Inflammatory macrophage treated with lipopolysaccharide for 4 hours (primary cell): ENCODE data around the gene KDM1A.

Experiments used
- DNase-seq: peaks from one replicate; pipeline ENCODE4 v3.0.0-alpha.2; 2020

Gene KDM1A

GRCh38 chr1:23079025-23079424 is 59.8 kb downstream of the KDM1A start:
- no peak for DNase-seq

GRCh38 chr1:23080885-23081284 is 61.6 kb downstream of the KDM1A start:
- no peak for DNase-seq

DNA sequence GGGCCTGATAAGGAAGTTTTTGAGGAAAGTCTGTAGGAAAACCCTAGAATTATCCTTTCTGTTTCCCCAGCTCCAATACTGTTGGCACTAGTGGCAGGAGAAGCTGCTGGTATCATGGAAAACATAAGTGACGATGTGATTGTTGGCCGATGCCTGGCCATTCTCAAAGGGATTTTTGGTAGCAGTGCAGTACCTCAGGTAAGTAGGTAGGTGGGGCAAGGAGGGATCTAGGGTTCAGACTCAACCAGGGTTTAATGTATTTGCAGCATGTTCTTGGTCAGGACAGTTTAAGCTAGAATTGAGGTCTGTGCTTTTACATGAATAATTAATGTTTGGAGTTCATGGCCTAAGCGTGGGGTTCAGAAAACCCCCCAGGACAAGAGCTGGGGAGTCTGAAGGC is 62.1 kb downstream of the KDM1A start:
- DNase-seq = no peak

- no peak for DNase-seq
Observed at GRCh38 chr1:23083714-23084480, 64.6 kb downstream of the KDM1A start.

- no peak for DNase-seq
Observed at GRCh38 chr1:23084880-23085279, 65.6 kb downstream of the KDM1A start.

- no peak for DNase-seq
Observed at GRCh38 chr1:23085696-23086095, 66.4 kb downstream of the KDM1A start.

GRCh38 chr1:23088027-23088426 is 68.8 kb downstream of the KDM1A start:
- no peak for DNase-seq

DNA sequence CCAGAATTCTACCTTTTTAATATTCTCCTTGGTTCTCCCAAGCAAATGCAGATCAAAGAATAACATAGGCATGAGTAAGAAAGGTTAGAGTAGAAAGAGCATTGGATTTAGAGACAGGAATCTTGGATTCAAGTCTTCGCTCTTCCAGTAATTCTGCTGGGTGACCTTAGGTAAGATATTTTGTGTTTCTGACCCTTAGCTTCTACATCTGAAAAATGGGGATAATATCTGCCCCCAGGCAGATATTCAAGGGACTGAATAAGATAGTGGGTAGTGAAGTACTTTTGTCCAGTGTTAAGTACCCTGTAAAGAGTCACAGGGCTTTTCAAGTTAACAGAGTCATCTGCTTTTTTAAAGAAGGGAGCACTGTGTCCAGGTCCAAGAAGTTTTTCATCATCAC is 70.8 kb downstream of the KDM1A start:
- no peak for DNase-seq

GRCh38 chr1:23091545-23091944 is 72.3 kb downstream of the KDM1A start:
- no peak for DNase-seq

DNA sequence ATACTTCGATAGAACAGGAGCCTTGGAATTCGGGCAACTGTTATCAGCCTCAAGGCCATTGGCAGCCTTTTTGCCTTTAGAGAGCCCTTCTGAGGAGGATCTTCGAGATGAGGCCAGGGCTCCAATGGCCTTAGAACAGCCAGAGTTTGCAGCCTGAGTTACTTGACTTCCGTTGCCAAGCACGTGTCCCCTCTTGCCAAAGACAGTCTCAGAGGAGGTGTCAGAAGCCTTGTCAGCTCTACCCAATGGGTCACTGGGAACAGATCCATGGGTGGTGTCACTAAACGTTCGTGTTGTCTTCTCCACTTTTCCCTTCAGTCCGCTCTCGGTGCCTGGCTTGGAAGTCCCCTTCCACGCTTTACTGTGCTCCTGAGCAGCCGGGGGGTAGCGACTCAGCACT is 73.2 kb downstream of the KDM1A start:
- no peak for DNase-seq

DNA sequence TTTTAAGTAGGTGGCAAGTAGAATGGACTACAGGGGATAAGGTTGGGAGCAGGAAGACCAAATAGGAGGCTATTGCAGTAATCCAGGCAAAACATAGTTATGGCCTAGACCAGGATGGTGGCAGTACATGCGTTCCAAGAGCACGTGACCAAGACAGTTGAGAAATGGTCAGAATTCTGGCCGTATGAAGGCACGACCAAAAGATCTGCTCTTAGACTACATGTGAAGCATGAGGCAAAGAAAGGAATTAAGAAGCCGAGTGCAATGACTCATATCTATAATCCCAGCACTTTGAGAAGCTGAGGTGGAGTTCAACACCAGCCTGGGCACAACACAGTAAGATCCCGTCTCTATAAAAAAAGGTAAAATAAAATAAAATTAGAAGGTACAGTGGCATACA is 78.0 kb downstream of the KDM1A start:
- DNase-seq = no peak

DNA sequence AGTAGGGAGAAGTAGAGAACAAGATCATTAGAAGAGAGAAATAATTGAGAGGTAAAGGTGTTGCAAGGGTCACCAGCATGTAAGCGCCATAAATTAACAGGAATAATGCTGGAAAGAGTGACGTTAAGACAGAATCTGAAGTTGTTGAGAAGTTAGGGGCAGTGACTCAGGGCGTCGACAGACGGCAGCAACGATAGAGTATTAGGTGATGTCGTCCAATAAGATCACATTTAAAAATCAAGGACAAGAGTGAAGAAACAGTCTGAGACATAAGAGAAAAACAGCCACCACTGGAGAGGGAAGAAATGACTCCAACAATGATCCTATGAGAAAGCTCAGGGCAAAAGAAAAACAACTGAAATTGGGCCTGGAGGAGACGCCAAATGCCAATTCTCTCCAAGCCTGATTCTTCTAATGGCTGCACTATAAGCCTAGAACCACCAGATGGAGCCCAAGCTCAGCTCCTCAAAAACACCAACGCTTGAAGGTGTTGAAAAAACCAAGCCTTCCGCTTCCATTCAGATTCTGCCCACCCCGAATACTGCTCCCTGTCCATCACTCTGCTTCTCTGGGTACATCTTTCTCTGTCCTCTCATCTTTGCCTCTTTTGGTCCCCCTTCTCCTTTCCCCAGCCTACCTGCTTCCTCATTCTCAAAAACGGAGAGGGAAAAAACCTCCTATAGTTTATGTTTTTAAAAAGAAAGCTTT is 79.3 kb downstream of the KDM1A start:
- peak; percentile 64 for DNase-seq

GRCh38 chr1:23099171-23099536 is 79.9 kb downstream of the KDM1A start:
- DNase-seq = no peak

GRCh38 chr1:23100074-23100748 is 80.9 kb downstream of the KDM1A start:
- DNase-seq = peak; percentile 94

DNA sequence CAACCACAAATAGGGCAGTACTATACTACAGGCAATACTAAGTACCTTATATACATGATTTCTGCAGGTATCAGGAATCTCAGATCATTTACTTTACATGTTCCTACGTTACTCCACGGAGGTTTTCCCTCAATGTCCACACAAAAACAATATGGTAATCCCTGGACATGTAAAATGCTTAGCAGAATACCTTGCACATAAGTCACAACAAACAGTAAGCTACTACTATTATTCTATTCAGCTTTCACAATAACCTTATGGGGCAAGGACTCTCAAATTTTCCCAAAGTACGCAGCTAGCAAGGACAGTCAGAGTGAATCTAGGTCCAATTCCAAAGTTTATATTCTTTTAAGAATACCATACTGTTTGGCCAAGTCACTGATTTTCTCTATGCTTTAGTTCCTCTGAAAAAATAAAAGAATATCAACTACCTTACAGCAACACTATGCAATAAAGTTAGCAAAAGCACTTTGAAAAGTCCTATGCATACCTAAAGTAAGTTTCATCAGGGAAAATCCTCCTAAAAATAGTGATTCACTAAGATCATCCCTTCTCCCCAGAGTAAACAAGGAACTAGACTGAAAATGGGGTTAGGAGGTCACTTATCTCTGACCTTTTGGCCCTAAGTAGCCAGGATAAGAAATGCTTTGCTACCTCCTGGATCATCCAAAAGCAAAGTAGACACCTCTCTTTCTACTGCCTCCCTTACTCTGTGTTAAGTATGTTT is 82.0 kb downstream of the KDM1A start:
- peak; percentile 50 for DNase-seq

DNA sequence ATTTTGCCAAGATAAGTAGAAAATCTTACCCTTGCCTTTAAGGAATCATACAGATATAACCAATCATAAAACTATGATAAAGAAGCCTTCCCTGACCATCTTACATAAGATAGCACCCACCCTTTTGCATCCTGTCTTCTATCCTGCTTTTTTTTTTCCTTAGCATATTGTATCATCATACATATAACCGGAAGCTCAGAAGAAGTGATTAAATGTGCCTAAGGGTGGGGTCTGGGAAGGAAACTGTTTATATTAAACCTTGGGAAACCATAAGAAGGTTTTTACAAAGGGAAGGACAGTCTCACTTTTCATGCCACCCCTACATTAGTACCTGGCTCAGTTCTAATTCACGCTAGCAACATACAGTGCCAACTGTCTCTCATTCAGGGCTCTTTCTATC is 82.6 kb downstream of the KDM1A start:
- no peak for DNase-seq

GRCh38 chr1:23102289-23102688 is 83.0 kb downstream of the KDM1A start:
- DNase-seq = peak; percentile 16

- peak; percentile 83 for DNase-seq
Observed at GRCh38 chr1:23103001-23103889, 84.0 kb downstream of the KDM1A start.

GRCh38 chr1:23108918-23109533 is 89.8 kb downstream of the KDM1A start:
- DNase-seq = no peak

DNA sequence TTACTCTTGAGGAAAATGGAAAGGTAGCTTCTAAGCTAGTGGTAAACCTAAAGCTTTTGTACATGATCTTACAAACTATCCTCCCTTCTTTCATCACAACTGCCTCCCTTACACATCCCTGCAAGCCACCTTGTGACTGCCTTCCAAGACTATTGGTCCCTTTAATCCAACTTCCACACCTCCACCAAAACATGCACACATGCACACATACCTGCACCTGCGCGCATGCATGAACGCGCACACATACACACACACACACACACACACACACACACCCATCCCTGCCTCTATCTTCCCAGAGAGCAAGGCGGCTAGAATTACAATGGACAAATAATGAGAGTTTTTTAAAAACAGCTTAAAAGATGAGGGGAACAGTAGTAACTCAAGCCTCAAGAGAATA is 91.1 kb downstream of the KDM1A start:
- no peak for DNase-seq

DNA sequence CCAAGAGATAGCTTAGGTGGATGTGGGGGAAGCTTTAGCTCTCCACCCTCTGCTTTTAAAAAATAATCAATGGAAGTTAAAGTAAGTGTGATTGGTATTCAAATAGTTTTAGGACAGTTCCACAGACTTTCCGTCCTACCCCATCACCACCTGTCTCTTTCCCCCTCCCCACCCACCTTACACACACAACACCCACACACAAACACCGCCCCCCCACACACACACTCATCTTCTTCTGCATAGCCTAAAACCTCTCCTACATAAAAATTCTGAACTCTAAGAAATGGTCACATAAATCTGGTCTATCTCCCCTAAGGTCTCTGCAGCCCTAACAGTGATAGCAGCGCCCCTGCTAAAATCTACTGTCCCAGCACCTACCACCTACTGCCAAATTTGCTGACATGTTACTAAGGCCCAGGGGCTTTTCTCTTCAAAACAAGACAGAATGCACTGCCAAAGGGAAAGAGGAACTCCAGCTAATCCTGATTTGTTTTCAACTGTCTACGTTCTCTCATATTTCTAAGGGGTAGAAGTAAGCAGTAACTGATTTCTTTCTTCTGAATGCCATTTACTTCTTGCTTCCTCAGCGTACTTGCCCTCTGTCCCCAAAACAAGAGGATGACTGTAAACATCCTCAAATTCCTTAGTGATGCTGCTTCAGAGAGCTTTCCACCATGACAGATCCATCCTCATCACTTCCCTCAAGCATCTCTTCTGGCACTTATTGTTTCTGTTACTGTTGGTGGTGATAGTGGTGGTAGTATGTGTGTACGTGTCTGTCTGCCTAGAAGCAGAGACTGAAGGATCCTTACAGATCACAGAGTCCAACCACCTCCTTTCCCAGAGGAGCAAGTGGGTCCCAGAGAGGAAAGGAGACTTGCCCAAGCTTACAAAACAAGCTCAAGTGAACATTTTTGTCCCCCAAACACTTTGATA is 92.6 kb downstream of the KDM1A start:
- DNase-seq = peak; percentile 13
